RPMI8226 (cell line): Measurements from ENCODE around the gene CRACDL.

Source experiments
- DNase-seq: peaks from one replicate; pipeline ENCODE4 v3.0.0-alpha.2; 2015

The CRACDL gene

DNA sequence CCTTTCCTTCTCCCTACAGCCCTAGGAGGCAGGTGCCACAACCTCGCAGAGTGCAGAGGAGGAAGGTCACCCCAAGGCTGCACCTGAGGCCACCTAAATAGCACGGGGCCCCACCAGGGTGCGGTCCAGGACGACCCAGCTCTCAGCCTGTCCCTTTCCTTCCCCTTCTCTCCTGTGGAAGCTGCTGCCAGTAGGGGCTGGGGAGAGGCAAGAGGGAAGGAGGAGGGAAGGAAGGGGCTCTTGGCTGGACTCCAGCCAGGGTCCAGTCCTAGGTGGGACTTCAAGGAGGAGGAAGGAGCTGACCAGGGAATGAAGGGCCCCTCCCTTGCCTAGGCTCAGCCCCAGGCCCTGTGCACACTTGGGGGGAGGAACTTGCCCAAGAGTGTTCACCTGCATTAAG is 11.1 kb downstream of the CRACDL start:
- DNase-seq: no peak

DNA sequence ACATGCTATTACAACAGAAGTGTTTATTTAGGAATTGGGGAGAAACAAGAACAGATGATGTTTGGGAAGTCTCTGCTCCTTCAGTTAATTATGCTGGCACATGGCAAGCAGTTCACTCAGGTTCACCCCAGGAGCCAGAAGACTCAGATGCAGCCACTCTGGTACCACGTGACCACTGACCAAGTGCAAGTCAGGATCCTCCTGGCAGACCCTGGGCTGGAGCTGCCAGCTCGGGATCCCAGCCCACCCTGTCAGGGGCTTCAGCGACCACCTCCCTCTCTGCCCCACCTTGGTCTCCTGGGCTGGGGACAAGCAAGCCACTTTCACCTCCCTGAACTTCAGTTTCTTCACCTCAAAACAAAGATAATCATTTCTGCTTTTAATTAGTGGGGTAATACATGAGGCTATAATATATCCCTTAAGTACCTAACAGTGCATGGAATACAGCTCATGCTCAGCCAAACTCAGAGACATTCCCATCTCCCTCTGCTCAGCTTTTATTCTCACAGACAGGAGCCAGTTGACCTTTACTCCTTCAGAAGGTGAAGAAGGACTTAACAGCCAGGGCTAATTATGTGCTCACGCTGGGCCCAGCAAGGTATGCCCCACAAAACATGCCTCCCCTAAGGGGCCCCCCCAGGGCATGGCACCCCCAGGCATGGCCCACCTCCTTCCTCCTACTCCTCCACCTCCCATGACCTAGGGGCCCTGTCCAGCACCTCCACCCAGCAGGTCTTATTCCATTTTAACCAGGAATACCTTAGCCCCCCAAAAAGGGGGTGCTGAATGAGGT is 11.8 kb downstream of the CRACDL start:
- no peak for DNase-seq

DNA sequence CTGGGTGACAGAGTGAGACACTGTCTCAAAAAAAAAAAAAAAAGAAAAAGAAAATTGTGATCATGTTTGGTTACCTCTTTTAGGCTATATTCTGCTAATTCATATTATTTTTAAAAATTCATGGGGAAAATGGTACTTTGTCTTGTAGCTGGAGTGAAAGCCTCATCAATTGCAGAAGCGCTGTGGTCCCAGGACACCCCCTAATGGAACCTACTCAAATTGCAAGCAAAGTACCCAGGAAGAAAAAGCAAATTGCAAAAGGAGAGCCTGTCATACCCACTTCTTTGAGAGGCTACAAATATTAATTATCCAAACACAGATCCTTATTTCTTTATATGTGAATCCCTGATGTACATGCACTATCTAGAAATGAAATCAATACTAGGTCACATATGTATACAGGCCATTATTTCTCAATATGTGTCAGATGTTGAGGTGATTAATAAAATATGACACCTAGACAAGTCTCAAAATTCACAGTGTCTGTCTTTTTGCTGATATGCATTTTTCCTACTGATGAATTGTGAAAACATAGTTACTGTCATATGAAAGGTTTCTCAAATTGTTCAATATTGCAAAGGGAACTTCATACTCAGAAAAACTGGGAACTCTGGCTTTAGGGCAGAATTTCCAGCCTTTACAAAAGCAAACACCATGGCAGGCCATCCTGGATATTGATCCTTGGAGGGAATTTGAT is 12.6 kb downstream of the CRACDL start:
- no peak for DNase-seq

- no peak for DNase-seq
These were observed 15.0 kb downstream of the CRACDL start for GRCh38 chr2:98921062-98921461.

- DNase-seq: no peak
These were observed 19.0 kb downstream of the CRACDL start for GRCh38 chr2:98917031-98917471.

GRCh38 chr2:98915751-98916358 is 20.2 kb downstream of the CRACDL start:
- no peak for DNase-seq

GRCh38 chr2:98914713-98915580 is 21.1 kb downstream of the CRACDL start:
- DNase-seq: no peak

- peak; percentile 30 for DNase-seq
These were observed 21.9 kb downstream of the CRACDL start for GRCh38 chr2:98913916-98914712.

DNA sequence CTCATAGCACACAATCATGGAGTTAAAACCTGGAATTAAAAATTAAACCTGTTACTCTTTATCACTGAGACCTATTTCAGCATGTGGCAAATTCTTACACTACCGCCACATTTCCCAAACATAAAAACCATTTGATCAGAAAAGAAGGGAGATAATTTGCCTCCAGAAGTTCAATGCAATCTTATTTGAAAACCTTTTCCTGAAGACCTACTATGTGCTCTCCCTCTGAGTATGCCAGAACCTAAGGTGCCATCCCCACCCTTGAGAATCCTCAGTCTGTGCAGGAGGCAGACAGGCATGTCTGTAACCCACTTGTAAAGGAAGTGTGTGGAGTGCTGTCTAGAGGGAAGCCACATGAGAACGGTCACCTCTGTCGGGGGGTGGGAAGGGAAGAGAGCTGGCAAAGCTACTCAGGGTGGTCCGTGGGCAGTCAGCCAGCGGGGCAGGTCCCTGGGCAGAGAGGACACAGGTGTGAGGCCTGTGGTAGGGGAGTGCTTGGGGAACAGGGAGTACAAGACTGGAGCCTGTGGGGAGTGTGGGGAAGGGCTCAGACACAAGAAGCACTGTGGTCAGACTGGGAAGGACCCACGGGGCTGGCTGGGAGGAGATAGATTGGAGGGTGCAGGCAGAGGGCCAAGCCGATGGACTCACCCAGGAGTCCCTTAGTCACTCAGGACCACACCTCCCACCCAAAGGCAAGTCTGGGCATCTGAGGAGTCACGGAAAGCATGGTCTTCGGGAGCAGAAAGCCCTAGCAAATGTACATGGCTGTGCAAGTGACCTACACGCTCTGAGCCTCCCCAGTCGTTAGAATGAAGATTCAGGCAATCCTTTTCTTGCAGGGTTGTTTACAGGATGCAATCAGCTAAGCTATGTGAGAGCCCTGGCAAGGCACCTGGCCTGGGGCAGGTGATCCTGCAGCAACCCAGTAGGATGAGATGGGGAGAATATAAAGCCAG is 22.8 kb downstream of the CRACDL start:
- no peak for DNase-seq

DNA sequence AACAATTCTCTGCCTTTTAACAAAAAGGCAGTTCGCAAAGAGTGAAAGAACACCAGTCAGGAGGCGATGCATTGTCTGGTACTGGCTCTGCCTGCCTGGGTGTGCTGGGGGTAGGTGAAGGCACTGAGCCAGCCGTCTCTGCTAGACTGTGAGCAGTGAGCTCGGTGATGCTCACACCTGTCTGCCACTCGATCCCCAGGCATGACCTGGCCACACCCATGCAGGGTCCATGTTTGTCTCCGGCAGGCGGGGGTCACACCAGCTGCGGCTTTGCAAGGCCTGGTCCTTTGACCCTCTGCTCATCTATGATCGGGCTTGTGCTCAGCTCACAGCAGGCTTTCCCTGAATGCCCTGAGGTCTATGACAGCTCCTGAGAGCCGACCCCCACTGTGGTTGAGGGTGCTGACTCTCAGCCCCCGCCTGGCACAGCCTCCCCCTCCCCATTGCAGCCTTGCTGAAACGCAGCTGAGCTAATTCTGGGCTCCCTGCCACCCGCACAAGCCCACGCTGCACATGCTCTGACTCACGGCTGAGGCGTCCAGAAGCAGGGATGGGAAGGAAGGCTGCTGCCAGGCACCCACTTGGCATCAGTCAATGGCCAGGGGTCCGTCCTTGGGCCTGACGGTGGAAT is 23.7 kb downstream of the CRACDL start:
- DNase-seq: no peak

GRCh38 chr2:98911376-98912154 is 24.5 kb downstream of the CRACDL start:
- no peak for DNase-seq

- DNase-seq: no peak
These were observed 25.0 kb downstream of the CRACDL start for GRCh38 chr2:98911126-98911375.

DNA sequence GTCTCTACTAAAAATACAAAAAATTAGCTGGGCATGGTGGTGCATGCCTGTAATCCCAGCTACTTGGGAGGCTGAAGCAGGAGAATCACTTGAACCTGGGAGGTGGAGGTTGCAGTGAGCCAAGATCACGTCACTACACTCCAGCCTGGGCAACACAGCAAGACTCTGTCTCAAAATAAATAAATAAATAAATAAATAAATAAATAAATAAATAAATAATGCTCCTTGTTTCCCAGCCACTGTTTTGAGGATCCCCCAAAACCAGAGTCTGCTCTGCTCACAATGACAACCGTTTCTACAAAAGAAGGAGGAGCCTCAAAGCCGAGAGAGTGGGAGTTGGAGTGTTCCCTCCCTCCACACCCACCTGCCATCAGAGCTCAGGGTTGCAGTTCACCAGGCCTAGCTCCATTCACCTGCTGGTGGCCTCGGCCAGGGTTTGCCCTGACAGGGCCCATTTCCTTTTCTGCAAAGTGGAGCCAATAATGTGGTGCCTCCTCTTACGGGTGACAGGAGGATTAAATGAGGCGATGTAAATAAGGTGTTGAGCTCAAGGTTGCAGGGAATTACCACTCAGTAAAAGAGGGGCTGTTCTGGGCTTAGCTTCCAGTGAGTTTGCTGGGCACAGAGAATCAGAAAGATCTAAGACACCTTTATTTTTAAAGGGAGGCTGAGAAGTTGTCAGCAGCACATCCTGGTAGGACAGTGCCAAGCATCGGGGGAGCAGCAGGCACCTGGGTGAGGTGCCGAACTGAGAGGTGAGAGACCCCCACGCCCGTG is 25.5 kb downstream of the CRACDL start:
- DNase-seq: no peak

GRCh38 chr2:98909317-98910211 is 26.5 kb downstream of the CRACDL start:
- peak; percentile 91 for DNase-seq

DNA sequence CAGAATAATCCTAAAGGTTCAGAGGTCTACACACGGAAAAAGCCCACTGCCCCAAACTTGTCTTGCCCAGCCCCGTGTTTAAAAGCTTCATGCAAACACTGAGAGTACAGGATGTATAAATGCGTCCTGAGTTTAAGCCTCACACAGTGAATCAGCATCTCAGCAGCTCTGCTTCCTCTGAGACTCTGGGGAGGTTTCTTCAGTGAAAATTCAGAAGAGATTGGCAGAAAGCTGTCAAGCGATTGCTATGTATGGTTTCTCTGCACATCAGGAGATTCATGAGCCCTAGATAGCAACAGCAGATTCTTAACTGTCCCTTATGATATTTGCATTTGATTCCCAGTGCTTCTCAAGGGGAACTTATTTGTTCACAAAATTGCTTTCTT is 27.1 kb downstream of the CRACDL start:
- peak; percentile 61 for DNase-seq

GRCh38 chr2:98907966-98908905 is 27.8 kb downstream of the CRACDL start:
- no peak for DNase-seq

GRCh38 chr2:98907385-98907784 is 28.6 kb downstream of the CRACDL start:
- no peak for DNase-seq
